Activated CD8-positive, alpha-beta memory T cell treated with anti-CD3 and anti-CD28 coated beads, Interleukin-2, amount 10 ng/mL, durations not matched to agents 7 days and 5 days (primary cell): ENCODE measurements around the gene ZBTB46. TPM values are rescaled to one million over a fixed set of nuclear protein-coding genes. Genes with fewer than 3 reads are reported as not detected.
A peak's percentile ranks its signal among the peaks of the same experiment; 100 is the strongest.

ENCODE experiments used
- ATAC-seq: fragments of 150-1000 bp; cut with Tn5 transposase; one replicate; pipeline ENCODE4 v1.10.0; 2021; ENCODE audit warnings: moderate library complexity
- CTCF ChIA-PET: fragments of 350-600 bp; sonication (Branson Sonifier 250); formaldehyde crosslinking; loops from one replicate; lab custom pipeline; 2021; ENCODE audit warnings: antibody characterized with exemption; lab: Charles Lee
- DNase-seq: peaks from one replicate; pipeline ENCODE4 v3.0.0-alpha.2; 2020
- H3K27ac Mint-ChIP-seq: one replicate; pipeline ENCODE4 v1.8.0; 2021; ENCODE audit warnings: mild to moderate bottlenecking, mixed read lengths
- H3K27me3 Mint-ChIP-seq: one replicate; pipeline ENCODE4 v1.8.0; 2021; ENCODE audit warnings: mixed read lengths
- H3K36me3 Mint-ChIP-seq: one replicate; pipeline ENCODE4 v1.8.0; 2021; ENCODE audit warnings: mild to moderate bottlenecking, mixed read lengths
- H3K4me1 Mint-ChIP-seq: one replicate; pipeline ENCODE4 v1.8.0; 2021; ENCODE audit warnings: mixed read lengths
- H3K4me3 Mint-ChIP-seq: one replicate; pipeline ENCODE4 v1.8.0; 2021; ENCODE audit warnings: mild to moderate bottlenecking, moderate library complexity, mixed read lengths
- H3K9me3 Mint-ChIP-seq: one replicate; pipeline ENCODE4 v1.8.0; 2022; ENCODE audit warnings: low read depth, mixed read lengths
- total RNA-seq, 2 experiments: library from RNA; stranded (reverse); gene quantifications; one replicate each; pipeline ENCODE4 v1.2.3, GENCODE V29; 2021

ZBTB46 gene
- total RNA-seq, 2 experiments from 2014 or later = 0.15 to 0.84 TPM

- H3K4me1 Mint-ChIP-seq = peaks cover 41% of the 10 kb centered on the region
- CTCF ChIA-PET = interaction anchor here (0.9 kb wide), 1 partner anchor 10 kb away, joined by 3 read pairs; no protein-coding TSS in a partner anchor
- no peak overlapping the region for H3K4me3 Mint-ChIP-seq
- H3K36me3 Mint-ChIP-seq = peaks cover 23% of the 10 kb centered on the region
- DNase-seq (no peak), ATAC-seq (no peak)
- H3K27ac Mint-ChIP-seq = no peak overlapping the region
- no peaks in the 10 kb centered on the region for H3K27me3 Mint-ChIP-seq
- no peaks in the 10 kb centered on the region for H3K9me3 Mint-ChIP-seq
Observed at GRCh38 chr20:63703976-63704748, 126.9 kb downstream of the ZBTB46 start.

- H3K4me1 Mint-ChIP-seq = peaks cover 38% of the 10 kb centered on the region
- no peaks in the 10 kb centered on the region for H3K9me3 Mint-ChIP-seq
- H3K4me3 Mint-ChIP-seq = no peak overlapping the region
- CTCF ChIA-PET = no interaction called here
- peak; percentile 39 for DNase-seq
- no peak overlapping the region for H3K27ac Mint-ChIP-seq
- H3K36me3 Mint-ChIP-seq = peaks cover 18% of the 10 kb centered on the region
- no peaks in the 10 kb centered on the region for H3K27me3 Mint-ChIP-seq
- no peak for ATAC-seq
Observed at GRCh38 chr20:63703471-63703975, 127.5 kb downstream of the ZBTB46 start.

- ATAC-seq (no peak), DNase-seq (no peak)
- Mint-ChIP-seq H3K27me3 (no peaks in the 10 kb centered on the region), H3K9me3 (no peaks in the 10 kb centered on the region), H3K27ac (no peak overlapping the region), H3K36me3 (peaks cover 17% of the 10 kb centered on the region), H3K4me1 (peaks cover 37% of the 10 kb centered on the region), H3K4me3 (no peak overlapping the region)
- CTCF ChIA-PET = no interaction called here
Observed at GRCh38 chr20:63702751-63703470, 128.2 kb downstream of the ZBTB46 start.

- Mint-ChIP-seq H3K4me1 (peaks cover 42% of the 10 kb centered on the region), H3K27me3 (no peaks in the 10 kb centered on the region)
Observed at GRCh38 chr20:63702036-63702665, 128.9 kb downstream of the ZBTB46 start.

GRCh38 chr20:63701329-63702035 lies 129.6 kb downstream of the ZBTB46 start:
- no peaks in the 10 kb centered on the region for H3K27me3 Mint-ChIP-seq
- DNase-seq = no peak
- no peak overlapping the region for H3K27ac Mint-ChIP-seq
- CTCF ChIA-PET = no interaction called here
- H3K4me3 Mint-ChIP-seq = no peak overlapping the region
- H3K9me3 Mint-ChIP-seq = no peaks in the 10 kb centered on the region
- ATAC-seq = no peak
- peaks cover 12% of the 10 kb centered on the region for H3K36me3 Mint-ChIP-seq
- H3K4me1 Mint-ChIP-seq = peaks cover 41% of the 10 kb centered on the region

More at GRCh38 chr20:63702036-63702665, 128.9 kb downstream of the ZBTB46 start:
- Mint-ChIP-seq H3K27ac (peak overlapping the region; percentile 28), H3K9me3 (no peaks in the 10 kb centered on the region), H3K4me3 (no peak overlapping the region), H3K36me3 (peaks cover 17% of the 10 kb centered on the region)
- no peak for ATAC-seq
- no peak for DNase-seq
- CTCF ChIA-PET = no interaction called here

- CTCF ChIA-PET = no interaction called here
- H3K27ac Mint-ChIP-seq = no peak overlapping the region
- H3K27me3 Mint-ChIP-seq = no peaks in the 10 kb centered on the region
- H3K4me3 Mint-ChIP-seq = no peak overlapping the region
- no peaks in the 10 kb centered on the region for H3K9me3 Mint-ChIP-seq
- peaks cover 11% of the 10 kb centered on the region for H3K36me3 Mint-ChIP-seq
- peaks cover 39% of the 10 kb centered on the region for H3K4me1 Mint-ChIP-seq
- ATAC-seq (no peak), DNase-seq (no peak)
Observed at GRCh38 chr20:63701051-63701328, 130.1 kb downstream of the ZBTB46 start.

- DNase-seq (no peak), ATAC-seq (no peak)
- H3K27me3 Mint-ChIP-seq = no peaks in the 10 kb centered on the region
- H3K36me3 Mint-ChIP-seq = peaks cover 5% of the 10 kb centered on the region
- no peaks in the 10 kb centered on the region for H3K9me3 Mint-ChIP-seq
- no peak overlapping the region for H3K27ac Mint-ChIP-seq
- H3K4me3 Mint-ChIP-seq = no peak overlapping the region
- peaks cover 34% of the 10 kb centered on the region for H3K4me1 Mint-ChIP-seq
- CTCF ChIA-PET = no interaction called here
Observed at GRCh38 chr20:63700199-63701050, 130.6 kb downstream of the ZBTB46 start.

- peak; percentile 27 for ATAC-seq
- Mint-ChIP-seq H3K4me1 (peaks cover 30% of the 10 kb centered on the region), H3K36me3 (peaks cover 2% of the 10 kb centered on the region), H3K4me3 (no peak overlapping the region), H3K9me3 (no peaks in the 10 kb centered on the region), H3K27ac (peak overlapping the region; percentile 40), H3K27me3 (no peaks in the 10 kb centered on the region)
- CTCF ChIA-PET = interaction anchor here (1.3 kb wide), 1 partner anchor 164 kb away, joined by 3 read pairs; no protein-coding TSS in a partner anchor
- no peak for DNase-seq
Observed at GRCh38 chr20:63699466-63700198, 131.4 kb downstream of the ZBTB46 start.

GRCh38 chr20:63698739-63699465 lies 132.2 kb downstream of the ZBTB46 start:
- no peaks in the 10 kb centered on the region for H3K27me3 Mint-ChIP-seq
- ATAC-seq (peak; percentile 14), DNase-seq (no peak)
- peaks cover 28% of the 10 kb centered on the region for H3K4me1 Mint-ChIP-seq
- peak overlapping the region; percentile 40 for H3K27ac Mint-ChIP-seq
- peaks cover 4% of the 10 kb centered on the region for H3K36me3 Mint-ChIP-seq
- CTCF ChIA-PET = interaction anchor here (1.3 to 2.3 kb wide), 2 partner anchors 9 to 165 kb away, joined by 3 to 7 read pairs; partner anchors contain the start of genes ARFRP1 and ZGPAT
- H3K9me3 Mint-ChIP-seq = no peaks in the 10 kb centered on the region
- no peak overlapping the region for H3K4me3 Mint-ChIP-seq

GRCh38 chr20:63697868-63698545 lies 133.1 kb downstream of the ZBTB46 start:
- H3K27ac Mint-ChIP-seq = no peak overlapping the region
- no peak overlapping the region for H3K4me3 Mint-ChIP-seq
- CTCF ChIA-PET = interaction anchor here (1.3 to 2.3 kb wide), 2 partner anchors 10 to 165 kb away, joined by 3 to 7 read pairs; partner anchors contain the start of genes ARFRP1 and ZGPAT

GRCh38 chr20:63697357-63697867 lies 133.7 kb downstream of the ZBTB46 start:
- no peaks in the 10 kb centered on the region for H3K27me3 Mint-ChIP-seq
- CTCF ChIA-PET = interaction anchor here (2.3 kb wide), 1 partner anchor 10 kb away, joined by 7 read pairs; the partner anchor contains the start of genes ARFRP1 and ZGPAT
- DNase-seq = no peak
- H3K4me1 Mint-ChIP-seq = peaks cover 26% of the 10 kb centered on the region
- peaks cover 9% of the 10 kb centered on the region for H3K36me3 Mint-ChIP-seq
- no peak for ATAC-seq
- no peak overlapping the region for H3K4me3 Mint-ChIP-seq
- H3K27ac Mint-ChIP-seq = no peak overlapping the region
- no peaks in the 10 kb centered on the region for H3K9me3 Mint-ChIP-seq

More at GRCh38 chr20:63697868-63698545, 133.1 kb downstream of the ZBTB46 start:
- no peak for DNase-seq
- no peak for ATAC-seq
- Mint-ChIP-seq H3K27me3 (no peaks in the 10 kb centered on the region), H3K9me3 (no peaks in the 10 kb centered on the region), H3K36me3 (peaks cover 7% of the 10 kb centered on the region), H3K4me1 (peaks cover 28% of the 10 kb centered on the region)
